Measurements from ENCODE around the gene DNMT3L.

GRCh38 chr21:44293551-44294231 lies 32.0 kb upstream of the DNMT3L start:
- TF ChIP-seq, protein P1, sequence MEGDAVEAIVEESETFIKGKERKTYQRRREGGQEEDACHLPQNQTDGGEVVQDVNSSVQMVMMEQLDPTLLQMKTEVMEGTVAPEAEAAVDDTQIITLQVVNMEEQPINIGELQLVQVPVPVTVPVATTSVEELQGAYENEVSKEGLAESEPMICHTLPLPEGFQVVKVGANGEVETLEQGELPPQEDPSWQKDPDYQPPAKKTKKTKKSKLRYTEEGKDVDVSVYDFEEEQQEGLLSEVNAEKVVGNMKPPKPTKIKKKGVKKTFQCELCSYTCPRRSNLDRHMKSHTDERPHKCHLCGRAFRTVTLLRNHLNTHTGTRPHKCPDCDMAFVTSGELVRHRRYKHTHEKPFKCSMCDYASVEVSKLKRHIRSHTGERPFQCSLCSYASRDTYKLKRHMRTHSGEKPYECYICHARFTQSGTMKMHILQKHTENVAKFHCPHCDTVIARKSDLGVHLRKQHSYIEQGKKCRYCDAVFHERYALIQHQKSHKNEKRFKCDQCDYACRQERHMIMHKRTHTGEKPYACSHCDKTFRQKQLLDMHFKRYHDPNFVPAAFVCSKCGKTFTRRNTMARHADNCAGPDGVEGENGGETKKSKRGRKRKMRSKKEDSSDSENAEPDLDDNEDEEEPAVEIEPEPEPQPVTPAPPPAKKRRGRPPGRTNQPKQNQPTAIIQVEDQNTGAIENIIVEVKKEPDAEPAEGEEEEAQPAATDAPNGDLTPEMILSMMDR (IDR thresholded peaks at IDR 0.05; ENCODE audit: low read length) = no peak
- TF ChIP-seq EZH2 (IDR thresholded peaks at IDR 0.05; ENCODE audit: borderline replicate concordance, low read length) = no peak

All from OCI-LY1 (cell line).